NT2/D1 (cell line): Measurements from ENCODE around the gene PDE1C.

Experiments used
- SUZ12 ChIP-seq: IDR thresholded peaks from 2 replicates; pipeline ENCODE4 v1.6.1; 2011; ENCODE audit not compliant: insufficient read length, insufficient read depth; ENCODE audit errors: extremely low read depth
- YY1 ChIP-seq: IDR thresholded peaks from 2 replicates; pipeline ENCODE4 v1.6.1; 2011; ENCODE audit not compliant: insufficient read length, insufficient read depth

- TF ChIP-seq SUZ12, result no peak
- no peak for TF ChIP-seq YY1
Measured at GRCh38 chr7:32036557-32036956, 33.6 kb downstream of the PDE1C start.
